A673 (cell line): ENCODE results near the gene DDA1. TPM values are rescaled to one million over a fixed set of nuclear protein-coding genes. Genes with fewer than 3 reads are reported as not detected.

ENCODE experiments used
- BruUV-seq: library from RNA; stranded (reverse); fragments of 400-500 nt; replicated peaks from 2 replicates; lab custom pipeline; 2021; lab: Mats Ljungman, UMichigan
- CTCF ChIA-PET: fragments of 300-600 bp; sonication (Branson Sonifier 250); formaldehyde crosslinking; loops from one replicate; lab custom pipeline; 2022; ENCODE audit warnings: antibody characterized with exemption; lab: Charles Lee
- POLR2A ChIA-PET: fragments of 300-600 bp; sonication (Branson Sonifier 250); formaldehyde crosslinking; loops from one replicate; lab custom pipeline; 2022; ENCODE audit warnings: antibody characterized with exemption; ENCODE audit not compliant: low non-redundant PET; lab: Charles Lee
- DNase-seq: peaks from one replicate; pipeline ENCODE4 v3.0.0-alpha.2; 2015; ENCODE audit warnings: low spot score
- H3K27ac ChIP-seq: fragments of 200-600 bp; sonication (generic); 2 replicates; pipeline ENCODE4 v1.5.1; 2016; ENCODE audit warnings: mixed run types, low read depth, mild to moderate bottlenecking, mixed read lengths, antibody characterized with exemption, low read length; ENCODE audit not compliant: poor library complexity, severe bottlenecking
- H3K27me3 ChIP-seq: fragments of 200-600 bp; sonication (generic); replicated peaks from 2 replicates; pipeline ENCODE4 v1.6.1; 2017; ENCODE audit warnings: mixed run types, low read depth, mild to moderate bottlenecking, mixed read lengths, antibody characterized with exemption, low read length; ENCODE audit not compliant: insufficient read depth, poor library complexity
- H3K36me3 ChIP-seq: fragments of 200-600 bp; sonication (generic); 2 replicates; pipeline ENCODE4 v1.6.1; 2016; ENCODE audit warnings: mixed run types, mild to moderate bottlenecking, mixed read lengths, antibody characterized with exemption, low read length; ENCODE audit not compliant: insufficient read depth, poor library complexity, severe bottlenecking
- H3K4me1 ChIP-seq: fragments of 200-600 bp; sonication (generic); 2 replicates; pipeline ENCODE4 v1.6.1; 2017; ENCODE audit warnings: mixed run types, mild to moderate bottlenecking, mixed read lengths, antibody characterized with exemption, low read length; ENCODE audit not compliant: insufficient read depth, poor library complexity, severe bottlenecking
- H3K4me3 ChIP-seq: fragments of 200-600 bp; sonication (generic); 2 replicates; pipeline ENCODE4 v1.5.1; 2016; ENCODE audit warnings: low read depth, mixed run types, mild to moderate bottlenecking, mixed read lengths, low read length; ENCODE audit not compliant: poor library complexity, severe bottlenecking
- H3K9me3 ChIP-seq: fragments of 200-600 bp; sonication (generic); 2 replicates; pipeline ENCODE4 v1.6.1; 2016; ENCODE audit warnings: mixed run types, low read depth, mild to moderate bottlenecking, mixed read lengths, antibody characterized with exemption, low read length; ENCODE audit not compliant: poor library complexity, severe bottlenecking
- CTCF ChIP-seq: fragments of 300-800, 200-600 bp; sonication (generic); conservative IDR thresholded peaks from 2 replicates; pipeline ENCODE4 v1.5.1; 2017; ENCODE audit warnings: low read depth, mild to moderate bottlenecking, antibody characterized with exemption, low read length, moderate library complexity, mixed read lengths
- EZH2 ChIP-seq: fragments of 200-600 bp; sonication (generic); IDR thresholded peaks from 2 replicates; pipeline ENCODE4 v1.6.1; 2017; ENCODE audit warnings: borderline replicate concordance, low read depth, mild to moderate bottlenecking, mixed read lengths, antibody characterized with exemption, low read length; ENCODE audit not compliant: poor library complexity, severe bottlenecking
- intact Hi-C: fragments of 100-400 bp; cut with micrococcal nuclease; formaldehyde crosslinking; loops from one replicate; pipeline ENCODE4 v1.10.0; 2022; ENCODE audit not compliant: unreplicated experiment
- total RNA-seq: library from RNA; stranded (reverse); gene quantifications from 2 replicates; pipeline ENCODE4 v1.2.3, GENCODE V29; 2021

Gene DDA1
- total RNA-seq, 1 experiment from 2014 or later, result 68.5 TPM

DNA sequence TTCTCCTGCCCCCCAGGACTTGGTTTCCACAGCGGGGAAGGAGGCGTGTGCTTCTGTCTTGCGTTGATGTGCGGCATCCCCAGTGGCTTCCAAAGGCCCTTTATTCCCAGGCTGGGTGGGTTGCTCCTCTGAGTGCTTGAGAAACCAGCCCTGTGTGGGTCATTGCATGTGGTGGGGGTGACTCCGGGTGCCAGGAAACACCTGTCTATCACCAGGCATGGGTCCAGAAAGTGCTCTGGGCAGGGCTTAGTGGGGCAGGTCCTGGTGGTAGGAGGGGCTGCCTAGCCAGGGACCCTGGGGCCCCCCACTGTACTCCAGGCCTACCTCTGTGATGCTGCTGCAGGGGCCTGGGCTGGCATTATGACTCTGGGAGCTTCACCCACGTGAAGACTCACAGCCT, 9.6 kb downstream of the DDA1 start:
- no peak for DNase-seq
- intact Hi-C loops, result no loop called here
- peaks cover 21% of the 10 kb centered on the region for H3K36me3 ChIP-seq
- no peaks in the 10 kb centered on the region for H3K9me3 ChIP-seq
- TF ChIP-seq EZH2, result no peak
- TF ChIP-seq CTCF, result no peak
- no peaks in the 10 kb centered on the region for H3K27me3 ChIP-seq
- POLR2A ChIA-PET, result no interaction called here
- H3K4me1 ChIP-seq, result no peaks in the 10 kb centered on the region
- H3K27ac ChIP-seq, result no peak overlapping the region
- no peak overlapping the region for H3K4me3 ChIP-seq
- CTCF ChIA-PET, result no interaction called here
- no TSS peak for BruUV-seq

GRCh38 chr19:17319473-17320238, 10.3 kb downstream of the DDA1 start:
- CTCF ChIA-PET, result no interaction called here
- Histone ChIP-seq H3K4me1 (no peaks in the 10 kb centered on the region), H3K9me3 (no peaks in the 10 kb centered on the region), H3K36me3 (peaks cover 17% of the 10 kb centered on the region), H3K27me3 (no peaks in the 10 kb centered on the region), H3K27ac (no peak overlapping the region), H3K4me3 (no peak overlapping the region)
- no peak for DNase-seq
- POLR2A ChIA-PET, result no interaction called here
- BruUV-seq, result TSS peak; percentile 91
- intact Hi-C loops, result no loop called here
- TF ChIP-seq EZH2 (no peak), CTCF (no peak)

- TF ChIP-seq EZH2 (no peak), CTCF (no peak)
- no peaks in the 10 kb centered on the region for H3K27me3 ChIP-seq
- H3K36me3 ChIP-seq, result peaks cover 18% of the 10 kb centered on the region
- no peak overlapping the region for H3K27ac ChIP-seq
- intact Hi-C loops, result no loop called here
- BruUV-seq, result no TSS peak
- no peaks in the 10 kb centered on the region for H3K4me1 ChIP-seq
- ChIA-PET CTCF (no interaction called here), POLR2A (no interaction called here)
- H3K4me3 ChIP-seq, result no peak overlapping the region
- no peaks in the 10 kb centered on the region for H3K9me3 ChIP-seq
- DNase-seq, result no peak
Measured at GRCh38 chr19:17320435-17320834, 11.1 kb downstream of the DDA1 start.
